Right ventricle myocardium superior (tissue), 1 donor: ENCODE data around the gene CTTN. TPM values are rescaled to one million over a fixed set of nuclear protein-coding genes. Genes with fewer than 3 reads are reported as not detected.

Experiments
- ATAC-seq: fragments of 200-7000 bp; cut with Tn5 transposase; one replicate; pipeline ENCODE4 v1.9.1; 2020; ENCODE audit warnings: mild to moderate bottlenecking; ENCODE audit not compliant: poor library complexity
- DNase-seq: peaks from one replicate; pipeline ENCODE4 v3.0.0-alpha.2; 2020
- intact Hi-C: fragments of 100-400 bp; cut with DNase I; formaldehyde crosslinking; loops from one replicate; pipeline ENCODE4 v1.11.2; 2022
- total RNA-seq: library from RNA; stranded (reverse); fragmentation: NEBNext Ultra II Directional; extraction: Animal tissue kit (Norgen Biotek cat#: 25700); gene quantifications from one replicate; pipeline ENCODE4 v1.2.1, GENCODE V29; 2021
- donor health status: DM: no; HTN: yes; CAD: no; lungs with severe emphysema.

CTTN gene
- total RNA-seq, 1 donor from 2014 or later = 156 TPM

DNA sequence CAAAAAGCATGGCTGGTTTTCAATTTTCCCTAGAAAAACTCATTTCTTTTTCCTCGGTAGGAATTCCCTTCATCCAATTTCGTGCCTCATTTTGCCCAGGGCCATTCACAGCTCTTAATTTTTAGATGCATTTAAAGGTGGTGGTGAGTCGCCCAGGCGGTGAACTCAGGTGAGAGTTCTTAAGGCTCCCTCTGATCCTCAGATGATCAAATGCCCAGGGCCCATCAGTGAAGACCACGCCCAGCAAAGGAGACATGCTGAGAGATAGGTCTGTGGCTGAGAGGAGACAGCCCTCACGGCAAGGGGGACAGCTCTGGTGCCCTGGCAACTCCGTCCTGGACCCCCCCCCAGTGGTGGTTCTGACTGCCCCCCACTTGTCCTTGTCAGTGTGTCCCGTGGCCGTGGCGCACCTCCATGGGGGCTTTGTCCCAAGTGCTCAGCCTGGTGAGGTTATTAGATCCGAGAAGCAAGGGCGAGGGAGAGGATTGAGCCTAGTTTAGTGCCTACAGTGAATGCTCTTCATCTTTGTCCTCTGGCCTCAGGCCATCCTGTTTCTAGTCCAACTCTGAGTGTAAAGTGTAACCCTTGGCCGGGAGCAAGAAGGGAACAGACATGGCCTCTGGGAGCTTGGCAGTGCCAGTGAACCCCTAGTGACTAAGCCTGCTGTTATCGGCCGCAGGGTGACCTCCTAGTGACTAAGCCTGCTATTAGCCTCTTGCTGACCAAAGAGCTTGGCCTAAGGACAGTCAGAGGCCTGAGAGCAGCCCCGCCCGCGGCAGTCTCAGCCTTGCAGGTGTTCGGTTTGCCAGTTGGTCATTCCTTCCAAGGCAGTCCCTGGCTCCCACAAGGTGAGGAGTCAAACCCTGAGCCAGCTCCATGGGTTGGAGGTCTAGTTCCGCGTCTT is 83.5 kb downstream of the CTTN start:
- ATAC-seq = peak; percentile 81
- intact Hi-C loops = no loop called here
- DNase-seq = peak; percentile 62

DNA sequence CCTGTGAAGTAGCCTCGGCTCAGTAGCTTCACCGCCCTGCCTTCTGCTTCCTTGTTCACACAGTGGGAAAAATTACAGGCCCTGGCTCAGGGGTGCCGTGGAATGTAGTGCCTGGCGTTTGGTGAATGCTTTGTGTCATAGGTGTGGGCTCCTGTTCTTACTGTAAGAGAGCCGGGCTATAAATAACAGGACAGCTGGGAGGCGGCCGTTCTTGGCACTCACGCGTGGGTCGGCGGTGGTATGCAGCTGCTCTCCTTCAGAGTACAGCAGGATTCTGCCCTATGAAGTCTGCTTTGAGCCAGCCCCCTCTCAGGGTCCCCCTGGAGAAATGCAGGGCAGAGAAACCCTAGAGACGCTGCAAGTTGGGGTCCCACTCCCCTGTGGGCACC is 84.2 kb downstream of the CTTN start:
- peak; percentile 92 for ATAC-seq
- intact Hi-C loops = no loop called here
- peak; percentile 81 for DNase-seq

DNA sequence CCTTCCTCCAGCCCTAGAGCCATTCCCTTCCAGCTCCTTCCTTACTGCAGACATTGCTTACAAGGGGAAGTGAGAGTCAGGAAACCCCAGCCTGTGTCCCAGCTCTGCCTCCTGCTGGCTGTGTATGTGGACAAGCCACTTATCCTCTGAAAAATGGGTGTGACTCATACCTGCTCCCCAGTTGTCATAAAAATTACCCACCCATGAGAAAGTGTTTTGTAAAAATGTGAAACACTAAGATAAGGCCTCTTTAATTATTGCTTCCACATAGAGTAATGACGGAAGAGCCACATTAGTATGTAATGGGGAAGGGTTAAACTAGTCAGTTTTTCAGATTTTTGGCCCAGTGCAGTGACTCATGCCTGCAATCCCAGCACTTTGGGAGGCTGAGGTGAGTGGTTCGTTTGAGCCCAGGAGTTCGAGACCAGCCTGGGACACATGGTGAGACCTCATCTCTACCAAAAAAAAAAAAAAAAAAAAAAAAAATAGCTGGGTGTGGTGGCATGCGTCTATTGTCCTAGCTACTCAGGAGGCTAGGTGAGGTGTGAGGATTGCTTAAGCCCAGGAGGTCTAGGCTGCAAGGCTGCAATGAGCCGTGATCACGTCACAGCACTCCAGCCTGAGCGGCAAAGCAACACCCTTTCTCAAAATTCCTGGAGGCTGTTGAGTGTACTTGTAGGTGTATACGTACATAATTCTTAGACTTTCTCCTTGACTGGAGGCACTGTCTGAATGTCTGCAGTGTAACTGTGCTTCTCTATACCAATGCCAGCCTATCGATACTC is 84.9 kb downstream of the CTTN start:
- intact Hi-C loops = no loop called here
- DNase-seq (peak; percentile 59), ATAC-seq (peak; percentile 73)

DNA sequence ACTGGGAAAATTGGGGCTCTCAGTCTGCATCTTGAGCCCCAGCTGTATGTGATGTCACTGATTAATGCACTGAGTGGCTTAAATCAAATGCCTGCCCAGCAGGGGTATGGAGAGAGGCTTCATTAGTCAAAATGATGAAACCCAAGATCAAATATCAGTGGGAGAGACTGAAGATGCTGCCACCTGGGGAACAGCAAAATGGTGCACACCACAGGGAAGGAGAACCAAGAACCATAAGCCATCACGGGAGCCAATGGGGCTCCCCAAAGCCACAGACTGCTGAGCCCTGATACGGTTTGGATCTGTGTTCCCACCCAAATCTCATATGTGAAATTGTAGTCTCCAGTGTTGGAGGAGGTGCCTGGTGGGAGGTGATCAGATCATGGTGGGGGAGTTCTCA is 85.6 kb downstream of the CTTN start:
- DNase-seq (peak; percentile 7), ATAC-seq (no peak)
- intact Hi-C loops = no loop called here

DNA sequence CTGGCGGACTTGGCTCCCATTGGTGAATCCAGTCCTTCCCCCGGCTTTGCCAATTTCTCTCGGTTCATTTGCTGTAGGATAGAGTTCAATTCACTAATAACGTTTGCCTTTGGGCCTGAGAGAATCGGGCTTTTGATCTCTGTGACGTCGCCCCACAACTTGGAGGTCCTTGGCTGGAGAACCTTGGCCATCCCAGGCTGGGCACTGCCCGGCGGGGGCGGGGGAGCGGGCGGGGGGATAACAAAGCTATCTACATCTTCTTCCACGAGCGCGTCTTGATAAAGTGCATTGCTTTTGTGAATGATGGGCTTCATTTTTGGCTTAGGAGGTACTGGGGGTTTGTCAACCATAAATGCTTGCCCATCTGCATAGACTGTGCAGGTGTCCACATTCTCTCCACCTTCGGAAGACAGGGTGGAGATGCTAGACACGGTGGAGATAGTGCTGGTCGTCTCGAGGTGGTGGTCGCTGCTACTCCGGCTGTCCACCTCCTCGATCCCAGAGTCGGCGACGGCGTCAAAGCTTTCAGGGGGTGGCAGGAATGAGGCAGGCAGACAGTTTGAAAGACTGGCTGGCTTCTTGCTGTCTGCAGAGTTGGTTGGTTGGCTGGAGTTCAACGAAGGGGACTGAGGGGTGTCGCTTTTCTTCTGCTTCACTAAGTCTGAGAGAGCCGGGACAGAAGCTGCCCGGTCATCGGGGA is 87.1 kb downstream of the CTTN start:
- intact Hi-C loops = no loop called here
- DNase-seq (peak; percentile 26), ATAC-seq (no peak)

DNA sequence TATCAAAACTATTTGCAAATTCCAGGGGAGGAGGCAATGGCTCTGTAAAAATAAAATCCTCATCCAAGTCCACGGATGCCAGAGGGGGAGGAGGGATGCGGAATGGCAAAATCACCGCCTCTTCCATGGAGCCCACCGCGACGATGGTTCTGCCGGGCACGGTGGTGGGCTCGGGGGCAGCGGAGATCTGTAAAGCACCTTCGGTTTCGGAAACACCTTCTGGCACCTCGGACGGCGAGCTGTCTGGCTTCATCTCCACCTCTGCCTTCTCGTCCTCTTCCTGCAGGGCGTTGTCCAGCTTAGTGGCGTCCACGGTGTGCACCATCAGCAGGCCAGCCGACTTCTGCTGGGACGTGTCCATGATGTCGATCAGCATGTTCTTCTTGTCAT is 87.7 kb downstream of the CTTN start:
- DNase-seq (peak; percentile 26), ATAC-seq (no peak)
- intact Hi-C loops = no loop called here

Other genes with a start within 250 kb of the CTTN start
- 10.3 TPM for gene FADD, start 195.2 kb upstream of the CTTN start, total RNA-seq
- gene PPFIA1, start 127.8 kb upstream of the CTTN start, total RNA-seq = 41.8 TPM